ENCODE results near the gene MRPL54. TPM values are rescaled to one million over a fixed set of nuclear protein-coding genes. Genes with fewer than 3 reads are reported as not detected.

The MRPL54 gene
- total and polyA plus RNA-seq, 2 experiments from 2014 or later, result 29.7 to 89.9 TPM

- Mint-ChIP-seq H3K27ac (no peak within 1 kb of the TSS), H3K9me3 (no peaks in the 10 kb centered on the region; the same call in 1 of the 3 replicates), H3K27me3 (ENCODE audit: insufficient read depth, low read depth, poor library complexity) (peaks cover 7% of the 10 kb centered on the region), H3K4me3 (no peak within 1 kb of the TSS; the same call in 2 of the 3 replicates), H3K4me1 (peaks cover 8% of the 10 kb centered on the region), H3K36me3 (ENCODE audit: low read depth) (peaks cover 4% of the 10 kb centered on the region; the same call in 2 of the 3 replicates)
- TF ChIP-seq NANOG (IDR thresholded peaks at IDR 0.05; ENCODE audit: borderline replicate concordance), result no peak
- no peak for TF ChIP-seq STAT1 (IDR thresholded peaks at IDR 0.05; ENCODE audit: unreplicated experiment)
- ATAC-seq (peak; percentile 7; the same call in 2 of the 3 replicates), DNase-seq (ENCODE audit: low spot score) (no peak)
- no peaks in the 10 kb centered on the region for H3K27me3 ChIP-seq (ENCODE audit: insufficient read depth)
- no peaks in the 10 kb centered on the region; the same call in 1 of the 2 replicates for H4K20me1 ChIP-seq (replicated peaks; ENCODE audit: insufficient read depth)
- no peak within 1 kb of the TSS for H3K27ac ChIP-seq (ENCODE audit: low read depth)
- no peaks in the 10 kb centered on the region for H3K9me2 ChIP-seq (ENCODE audit: insufficient read depth)
- no peak within 1 kb of the TSS for H2AFZ ChIP-seq
- no peaks in the 10 kb centered on the region for H3K79me2 ChIP-seq (replicated peaks; ENCODE audit: insufficient read depth)
- H3K4me3 ChIP-seq, result no peak within 1 kb of the TSS
- no peaks in the 10 kb centered on the region for H3K36me3 ChIP-seq (ENCODE audit: insufficient read depth)
- H3F3A ChIP-seq (replicated peaks; ENCODE audit: low read depth), result 0 out of 2 replicates have a peak, but pooled peaks cover 4% of the 10 kb centered on the region
- no peak within 1 kb of the TSS for H3K4me2 ChIP-seq
- no peaks in the 10 kb centered on the region for H3K4me1 ChIP-seq (ENCODE audit: insufficient read depth)
These were observed 9.5 kb downstream of the MRPL54 start, which contains the start of gene RAX2 for GRCh38 chr19:3771906-3772455. TSS of gene RAX2 (minus strand) at chr19:3772228. CDS start at chr19:3771742, 486 bp downstream.

- H2AFZ ChIP-seq, result no peak overlapping the region
- Mint-ChIP-seq H3K27ac (no peak overlapping the region), H3K4me3 (no peak overlapping the region; the same call in 2 of the 3 replicates), H3K9me3 (no peaks in the 10 kb centered on the region; the same call in 1 of the 3 replicates), H3K27me3 (ENCODE audit: insufficient read depth, low read depth, poor library complexity) (peaks cover 6% of the 10 kb centered on the region), H3K4me1 (peaks cover 8% of the 10 kb centered on the region), H3K36me3 (ENCODE audit: low read depth) (peaks cover under 1% of the 10 kb centered on the region; the same call in 2 of the 3 replicates)
- no peak overlapping the region for H3K27ac ChIP-seq (ENCODE audit: low read depth)
- no peaks in the 10 kb centered on the region for H4K20me1 ChIP-seq (replicated peaks; ENCODE audit: insufficient read depth)
- H3K4me2 ChIP-seq, result no peak overlapping the region
- no peaks in the 10 kb centered on the region for H3K9me2 ChIP-seq (ENCODE audit: insufficient read depth)
- H3K4me1 ChIP-seq (ENCODE audit: insufficient read depth), result no peaks in the 10 kb centered on the region
- no peak for DNase-seq (ENCODE audit: low spot score)
- H3K27me3 ChIP-seq (ENCODE audit: insufficient read depth), result no peaks in the 10 kb centered on the region
- no peak overlapping the region for H3K4me3 ChIP-seq
- no peak for ATAC-seq
- 0 out of 2 replicates have a peak, but pooled peaks cover 3% of the 10 kb centered on the region for H3F3A ChIP-seq (replicated peaks; ENCODE audit: low read depth)
- no peaks in the 10 kb centered on the region for H3K36me3 ChIP-seq (ENCODE audit: insufficient read depth)
- no peaks in the 10 kb centered on the region for H3K79me2 ChIP-seq (replicated peaks; ENCODE audit: insufficient read depth)
- TF ChIP-seq NANOG (IDR thresholded peaks at IDR 0.05; ENCODE audit: borderline replicate concordance), result no peak
- TF ChIP-seq STAT1 (IDR thresholded peaks at IDR 0.05; ENCODE audit: unreplicated experiment), result no peak
- TF ChIP-seq CREB1 (CRISPR knock-in tag; IDR thresholded peaks at IDR 0.05; ENCODE audit: low read depth), result no peak
- TF ChIP-seq ETS1 (IDR thresholded peaks at IDR 0.05), result no peak
- no peak for TF ChIP-seq EZH2 (IDR thresholded peaks at IDR 0.05; ENCODE audit: low read depth, unreplicated experiment)
- TF ChIP-seq EZH2phosphoT487 (IDR thresholded peaks at IDR 0.05; ENCODE audit: unreplicated experiment), result no peak
- TF ChIP-seq POLR2AphosphoS5 (IDR thresholded peaks at IDR 0.05; ENCODE audit: low read depth), result no peak
- TF ChIP-seq JUNB (IDR thresholded peaks at IDR 0.05; ENCODE audit: unreplicated experiment), result no peak
- TF ChIP-seq ZNF331 (CRISPR knock-in tag; IDR thresholded peaks at IDR 0.05; ENCODE audit: low read depth), result no peak
- no peak for TF ChIP-seq ZNF462 (CRISPR knock-in tag; IDR thresholded peaks at IDR 0.05)
- TF ChIP-seq CTCF (conservative IDR thresholded peaks at IDR 0.05; ENCODE audit: low read depth in 2 of 2), result no peak
These were observed 11.5 kb downstream of the MRPL54 start for GRCh38 chr19:3773814-3774515.
